HUDEP-2 (cell line): ENCODE results near the gene RSU1.

ENCODE experiments used
- DNase-seq, 76 experiments: peaks; one replicate each; lab custom pipeline; 2025; ENCODE audit not compliant: unreplicated experiment in 76 of 76; lab: John Stamatoyannopoulos, UW

Gene RSU1

DNA sequence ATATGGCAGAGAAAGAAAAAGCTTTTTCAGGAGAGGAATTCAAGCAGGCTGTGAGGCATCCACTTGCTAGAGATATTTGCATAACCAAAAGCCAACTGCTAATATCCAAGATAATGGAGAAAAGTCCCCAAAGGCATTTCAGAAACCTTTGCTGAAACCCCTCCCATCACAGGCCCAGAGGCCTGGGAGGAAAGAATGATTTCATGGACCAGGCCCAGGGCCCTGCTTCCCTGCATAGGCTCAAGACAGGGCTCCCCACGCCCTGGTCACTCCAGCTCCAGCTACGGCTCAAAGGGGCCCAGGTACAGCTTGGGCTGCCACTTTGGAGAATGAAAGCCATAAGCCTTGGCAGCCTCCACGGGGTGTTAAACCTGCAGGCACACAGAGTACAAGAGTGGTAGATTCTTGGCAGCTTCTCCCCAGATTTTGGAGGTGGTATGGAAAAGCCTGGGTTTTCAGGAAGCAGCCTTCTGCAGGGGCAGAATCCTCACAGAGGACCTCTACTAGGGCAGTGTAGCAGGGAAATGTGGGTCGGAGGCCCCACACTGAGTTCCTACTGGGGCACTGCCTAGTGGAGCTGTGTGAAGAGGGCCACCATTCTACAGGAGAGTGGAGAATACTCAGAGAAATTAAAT lies 5.6 kb upstream of the RSU1 start:
- no peak for DNase-seq

DNA sequence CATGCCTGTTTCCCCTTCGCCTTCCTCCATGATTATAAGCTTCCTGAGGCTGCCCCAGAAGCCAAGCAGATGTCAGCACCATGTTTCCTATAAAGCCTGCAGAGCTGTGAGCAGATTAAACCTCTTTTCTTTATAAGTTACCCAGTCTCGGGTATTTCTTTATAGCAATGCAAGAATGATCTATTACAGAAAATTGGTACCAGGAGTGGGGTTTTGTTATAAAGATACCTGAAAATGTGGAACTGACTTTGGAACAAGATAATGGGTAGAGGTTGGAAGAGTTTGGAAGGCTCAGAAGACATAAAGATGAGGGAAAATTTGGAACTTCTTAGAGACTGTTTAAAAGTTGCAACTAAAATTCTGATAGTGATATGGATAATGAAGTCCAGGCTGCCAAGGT lies 4.8 kb upstream of the RSU1 start:
- DNase-seq: no peak

DNA sequence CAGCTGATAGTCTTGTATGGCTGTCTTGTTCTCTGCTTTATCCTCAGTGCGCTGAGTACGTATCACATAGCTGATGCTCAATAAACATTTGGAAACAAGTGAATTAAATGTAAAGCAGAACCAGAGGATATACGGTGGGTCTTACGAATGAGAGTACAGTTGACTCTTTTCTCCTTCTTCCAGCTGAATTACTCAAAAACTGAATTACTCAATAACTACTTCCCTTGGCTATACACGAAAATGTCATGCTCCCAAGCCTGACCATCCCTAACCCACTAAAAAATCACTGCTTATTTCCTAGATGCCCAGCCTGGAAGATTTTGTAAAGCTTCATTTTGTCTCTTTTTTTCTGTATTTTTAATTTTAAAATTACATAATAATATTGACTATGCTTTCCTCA lies 3.2 kb upstream of the RSU1 start:
- no peak for DNase-seq

DNA sequence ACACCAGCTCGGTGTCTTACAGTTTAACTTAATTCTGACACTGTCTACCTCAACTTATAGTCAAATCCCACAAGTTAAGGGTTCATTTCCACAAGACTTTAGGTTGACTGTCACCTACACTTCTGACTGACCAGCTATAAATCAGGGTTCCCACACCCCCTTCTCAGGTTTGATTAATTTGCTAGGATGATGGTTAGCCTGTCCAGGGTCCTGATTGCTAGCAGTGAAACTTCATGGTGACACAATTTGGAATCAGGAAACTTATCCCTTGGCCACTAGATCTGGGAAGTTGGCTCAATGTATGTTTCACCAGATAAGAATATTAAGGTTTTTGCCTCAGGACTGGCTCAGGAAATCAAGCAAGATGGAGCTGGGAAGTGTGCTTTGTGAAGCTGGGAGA lies 2.8 kb upstream of the RSU1 start:
- no peak for DNase-seq

DNA sequence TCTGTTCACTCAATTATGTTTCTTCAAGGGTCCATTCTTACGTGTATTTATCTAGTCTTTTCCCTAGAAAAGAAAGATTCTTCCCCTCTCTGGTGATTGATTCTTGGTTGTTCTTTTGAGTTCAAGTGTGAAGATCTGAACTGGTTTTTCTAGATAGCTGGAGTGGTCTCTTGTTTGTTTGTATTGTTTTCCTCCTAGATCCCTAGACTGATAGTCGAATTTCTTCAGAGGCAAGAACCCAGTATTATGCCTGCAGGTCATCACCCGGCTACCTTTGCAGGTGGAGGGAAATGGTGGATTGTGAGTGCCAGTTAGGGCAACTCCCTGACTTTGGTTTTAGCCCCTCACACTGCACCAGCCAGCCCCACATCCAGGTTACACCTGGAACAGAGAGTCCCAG lies 2.2 kb upstream of the RSU1 start:
- DNase-seq: no peak

DNA sequence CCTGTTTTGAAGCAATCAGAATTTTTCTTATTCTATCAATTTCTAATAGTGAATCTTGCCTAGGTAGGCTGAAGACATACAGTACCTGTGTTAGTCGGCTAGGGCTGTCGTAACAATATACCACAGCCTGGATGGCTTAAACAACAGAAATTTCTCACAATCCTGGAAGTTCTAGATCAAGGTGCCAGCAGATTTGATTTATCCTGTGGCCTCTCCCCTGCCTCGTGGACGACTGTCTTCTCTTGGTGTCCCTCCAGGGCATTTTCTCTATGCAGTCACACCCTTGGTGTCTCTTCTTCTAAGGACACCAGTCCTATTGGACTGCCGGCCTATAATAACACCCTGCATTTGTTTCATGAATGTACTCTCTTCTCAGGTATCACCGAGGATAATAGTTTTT lies 1.8 kb upstream of the RSU1 start:
- no peak for DNase-seq

DNA sequence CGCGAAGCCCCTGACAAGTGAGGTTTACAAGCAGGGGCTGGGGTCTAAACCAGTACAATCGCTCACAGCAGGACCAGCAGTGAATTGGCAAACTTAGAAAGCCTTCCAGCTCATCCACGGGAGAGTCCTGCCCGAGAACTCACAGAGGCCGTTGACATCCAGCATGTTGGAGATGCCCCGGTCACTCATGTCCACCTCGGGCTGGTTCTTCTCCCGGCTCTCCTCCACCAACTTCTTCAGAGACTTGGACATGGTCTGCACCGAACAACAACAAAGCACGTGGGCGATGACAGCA lies 447 bp downstream of the RSU1 start:
- DNase-seq: no peak

DNA sequence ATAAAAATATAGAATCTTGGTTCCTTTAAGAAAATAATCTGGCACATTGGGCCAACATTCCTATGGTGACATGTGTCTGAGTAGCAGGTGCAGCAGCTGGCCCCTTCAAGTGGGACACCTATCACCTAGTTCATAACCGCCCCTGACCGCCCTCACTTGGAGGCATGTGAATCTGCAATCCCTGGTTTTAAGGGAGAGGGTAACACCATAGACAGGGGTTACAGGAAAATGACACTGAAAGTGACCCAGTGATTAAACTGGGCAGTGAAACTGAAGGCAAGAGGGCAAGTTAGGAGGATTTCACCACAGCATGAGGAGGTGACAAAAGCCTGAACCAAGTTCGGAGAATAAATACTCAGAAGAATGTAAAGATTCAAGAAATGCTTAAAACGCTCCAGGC lies 1.1 kb downstream of the RSU1 start:
- DNase-seq: peak in 3 of 76 experiments; percentile 2 to 6 (median 4)

DNA sequence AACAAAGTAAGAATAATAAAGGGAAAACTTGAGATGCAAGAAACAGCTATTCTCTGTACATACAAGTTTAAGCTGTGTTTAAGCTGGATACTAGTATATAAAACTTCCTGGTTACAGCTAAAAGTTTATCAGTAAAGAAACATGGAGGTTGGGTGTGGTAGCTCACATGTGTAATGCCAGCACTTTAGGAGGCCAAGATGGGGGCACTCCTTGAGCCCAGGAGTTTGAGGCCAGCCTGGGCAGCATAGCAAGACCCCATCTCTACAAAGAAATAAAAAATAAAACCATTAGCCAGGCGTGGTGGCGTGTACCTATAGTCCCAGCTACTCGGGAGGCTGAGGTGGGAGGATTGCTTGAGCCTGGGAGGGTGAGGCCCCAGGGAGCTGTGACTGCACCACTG lies 3.2 kb downstream of the RSU1 start:
- DNase-seq: peak in 13 of 76 experiments; percentile 1 to 31 (median 3)

DNA sequence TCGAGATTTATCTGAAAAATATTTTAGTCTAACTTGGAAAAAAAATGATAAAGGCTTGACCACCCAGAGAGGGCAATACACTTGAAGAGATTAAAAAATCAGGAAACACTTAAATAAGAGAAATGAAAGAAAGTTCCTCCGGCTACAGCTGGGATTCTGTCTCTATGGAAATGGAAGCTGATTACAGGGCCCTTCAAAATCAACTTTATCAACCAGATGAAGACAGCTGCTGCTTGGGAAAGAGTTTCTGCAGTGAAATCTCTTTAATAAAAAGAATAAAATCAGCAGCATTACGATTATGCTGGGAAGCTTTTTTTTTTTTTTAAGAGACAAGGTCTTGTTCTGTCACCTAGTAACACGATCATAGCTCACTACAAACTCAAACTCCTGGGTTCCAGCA lies 4.5 kb downstream of the RSU1 start:
- no peak for DNase-seq

DNA sequence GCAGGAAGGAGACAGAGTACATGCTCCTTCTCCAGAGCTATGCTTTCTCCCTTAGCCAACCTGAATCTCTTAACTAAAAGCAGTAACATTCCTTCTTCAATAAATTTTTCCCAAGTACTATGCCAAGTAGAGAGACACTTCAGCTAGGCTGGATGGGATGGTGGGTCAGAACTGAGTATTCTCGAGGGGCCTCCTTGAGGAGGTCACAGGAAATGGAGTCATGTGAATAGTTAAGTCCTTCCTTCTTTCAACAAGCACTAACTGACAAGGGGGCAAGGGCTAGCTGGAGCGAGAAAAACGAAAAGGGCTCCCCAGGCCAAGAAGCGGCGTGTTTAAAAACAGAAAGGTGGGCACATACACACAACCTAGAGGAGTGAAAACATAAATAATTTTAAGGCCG lies 5.5 kb downstream of the RSU1 start:
- DNase-seq: no peak

DNA sequence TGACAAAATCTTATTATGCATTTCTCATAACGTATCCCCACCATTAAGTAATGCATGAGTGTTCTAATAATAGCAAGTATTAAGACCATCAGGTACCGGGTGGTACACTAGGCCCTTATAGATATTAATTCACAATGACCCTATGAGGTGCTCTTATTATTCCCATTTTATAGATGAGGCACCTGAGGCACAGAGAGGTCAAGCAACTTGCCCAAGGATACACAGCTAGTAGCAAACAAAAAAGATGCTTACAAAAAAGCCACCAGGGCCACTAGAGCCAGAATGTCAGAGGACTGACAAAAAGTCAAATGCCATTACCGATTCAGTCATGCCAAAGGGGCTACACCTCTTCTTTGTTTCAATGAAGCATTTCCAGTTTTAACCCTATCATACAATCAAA lies 5.9 kb downstream of the RSU1 start:
- DNase-seq: no peak

DNA sequence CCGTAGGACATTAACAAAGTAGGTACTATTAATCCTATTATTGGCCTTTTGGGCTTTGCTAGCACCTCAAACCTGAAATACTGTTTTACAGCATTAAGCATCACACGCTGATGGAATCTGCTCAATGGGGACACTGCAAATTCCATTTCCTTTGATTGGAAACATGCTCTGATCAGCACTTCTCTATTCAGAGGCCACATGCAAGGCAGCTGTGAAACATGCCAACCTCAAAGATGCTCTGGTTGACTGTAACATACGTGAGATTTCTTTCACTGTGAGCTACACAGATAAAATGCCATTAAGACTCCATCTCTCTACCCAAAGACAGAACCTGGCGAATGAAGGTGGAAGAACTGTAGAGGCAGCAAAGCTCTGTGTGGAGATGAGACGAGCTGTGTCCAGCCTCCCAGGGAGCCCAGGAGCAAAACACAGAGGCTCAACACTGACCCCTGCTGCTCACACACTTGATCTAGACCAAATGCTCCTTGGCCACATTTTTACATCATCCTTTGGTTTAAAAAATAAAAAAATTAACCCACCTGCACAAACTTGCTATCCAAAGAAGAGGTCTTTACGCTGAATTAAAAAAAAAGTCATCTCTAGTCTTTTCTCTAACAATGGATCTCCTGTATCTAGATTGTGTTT lies 8.0 kb downstream of the RSU1 start:
- peak in 39 of 76 experiments; percentile 2 to 61 (median 26) for DNase-seq

DNA sequence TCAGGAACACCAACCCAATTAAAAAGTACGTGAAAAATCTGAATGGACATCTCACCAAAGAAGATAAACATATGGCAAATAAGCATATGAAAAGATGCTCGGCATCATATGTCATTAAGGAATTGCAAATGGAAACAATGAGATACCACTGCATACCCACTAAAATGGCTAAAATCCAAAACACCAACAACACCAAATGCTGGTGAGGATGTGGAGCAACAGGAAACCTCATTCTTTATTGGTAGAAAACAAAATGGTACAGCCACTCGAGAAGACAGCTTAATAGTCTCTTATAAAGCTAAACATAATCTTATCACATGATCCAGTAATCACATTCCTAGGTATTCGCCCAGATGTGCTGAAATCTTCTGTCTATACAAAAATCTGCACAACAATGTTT lies 13.1 kb downstream of the RSU1 start:
- DNase-seq: no peak

DNA sequence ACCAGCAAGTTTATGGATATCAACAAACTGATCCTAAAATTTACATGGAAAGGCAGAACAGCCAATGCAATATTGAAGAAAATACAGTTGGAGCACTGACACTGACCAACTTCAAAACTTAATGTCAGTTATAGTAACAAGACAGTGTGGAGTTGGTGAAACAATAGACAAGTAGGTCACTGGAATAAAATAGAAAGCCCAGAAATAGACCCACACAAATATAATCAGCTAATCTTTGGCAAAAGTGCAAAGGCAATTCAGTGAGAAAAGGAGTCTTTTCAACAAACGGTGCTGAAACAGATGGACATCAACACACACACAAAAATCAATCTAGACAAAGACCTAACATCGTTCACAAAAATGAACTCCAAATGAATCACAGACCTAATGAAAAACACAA lies 13.8 kb downstream of the RSU1 start:
- no peak for DNase-seq

DNA sequence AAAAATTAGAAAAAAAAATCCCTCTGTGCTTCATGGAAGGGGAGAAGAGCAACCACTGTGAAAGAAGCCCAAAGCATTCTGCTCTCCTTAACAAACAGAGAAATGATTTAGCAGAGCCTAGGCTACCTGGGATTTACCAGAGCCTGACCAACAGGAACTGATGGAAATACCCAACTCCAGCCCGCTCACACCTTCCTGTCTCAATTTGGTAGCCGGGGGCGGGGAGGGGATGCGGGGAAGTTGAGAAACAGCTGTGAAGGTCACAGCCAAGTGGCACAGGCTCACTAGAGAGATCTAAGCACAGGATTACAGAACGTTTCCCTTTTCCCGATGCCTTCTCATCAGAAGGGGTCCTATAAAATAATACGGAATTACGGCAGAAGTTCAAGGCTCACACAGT lies 17.6 kb downstream of the RSU1 start:
- DNase-seq: no peak

DNA sequence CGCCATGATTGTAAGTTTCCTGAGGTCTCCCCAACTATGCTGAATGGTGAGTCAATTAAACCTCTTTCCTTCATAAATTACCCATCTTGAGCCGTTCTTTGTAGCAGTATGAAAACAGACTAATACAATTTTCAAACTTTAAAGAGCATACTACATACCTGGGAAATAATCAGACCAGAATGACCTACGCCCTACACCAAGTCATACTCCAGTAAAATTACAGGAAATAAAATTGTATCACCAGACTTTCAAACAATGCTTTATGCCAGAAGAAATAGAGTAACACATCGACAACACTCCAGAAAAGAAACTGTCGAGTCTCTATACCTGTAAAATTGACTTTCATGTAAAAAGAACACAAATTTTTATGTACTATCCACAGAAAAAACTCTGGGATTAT lies 18.7 kb downstream of the RSU1 start:
- no peak for DNase-seq

DNA sequence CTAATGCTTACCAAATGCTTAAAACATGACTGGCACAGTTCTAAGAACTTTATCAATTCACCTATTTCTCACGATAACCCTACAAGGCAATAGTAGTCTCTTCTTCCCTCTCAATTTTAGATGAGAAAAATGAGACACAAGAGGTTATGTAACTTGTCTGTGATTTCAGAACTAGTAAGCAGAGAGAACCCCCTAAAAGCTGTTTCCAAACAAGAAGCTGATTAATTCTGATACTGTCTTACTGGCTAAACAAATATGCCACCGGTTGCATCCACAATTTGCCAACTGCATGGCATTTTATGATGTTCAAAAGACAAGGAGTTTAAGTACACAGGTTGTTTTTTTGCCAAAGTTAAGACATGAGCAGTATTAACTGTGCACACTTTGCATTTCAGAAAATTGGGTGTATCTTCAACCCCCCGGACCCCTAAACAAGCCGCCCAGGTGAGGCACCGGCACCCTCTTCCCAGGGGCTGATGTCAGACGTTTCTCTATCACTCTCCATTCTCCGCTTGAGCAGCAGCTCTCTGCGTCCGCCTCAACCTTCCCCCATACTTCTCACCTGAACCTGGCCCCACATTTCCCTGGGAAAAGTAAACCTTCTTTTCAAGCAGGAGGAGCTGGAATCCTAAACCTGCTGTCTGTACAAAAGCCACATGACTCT lies 21.7 kb downstream of the RSU1 start:
- no peak for DNase-seq

DNA sequence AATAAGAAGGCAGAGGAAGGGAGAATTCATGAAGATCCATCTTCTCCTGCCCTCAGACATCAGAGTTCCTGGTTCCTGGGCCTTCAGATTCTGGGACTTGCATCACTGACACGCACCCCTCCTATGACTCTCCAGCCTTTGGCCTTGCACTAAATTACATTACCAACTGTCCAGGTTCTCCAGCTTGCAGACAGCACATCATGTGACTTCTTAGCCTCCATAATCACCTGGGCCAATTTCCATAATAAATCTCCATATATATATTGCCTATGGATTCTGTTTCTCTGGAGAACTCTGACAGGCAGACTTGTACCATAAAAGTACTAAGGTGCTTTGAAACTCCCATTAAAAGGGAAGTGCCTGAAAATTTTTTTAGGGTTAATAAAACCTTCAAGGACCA lies 23.2 kb downstream of the RSU1 start:
- DNase-seq: no peak

DNA sequence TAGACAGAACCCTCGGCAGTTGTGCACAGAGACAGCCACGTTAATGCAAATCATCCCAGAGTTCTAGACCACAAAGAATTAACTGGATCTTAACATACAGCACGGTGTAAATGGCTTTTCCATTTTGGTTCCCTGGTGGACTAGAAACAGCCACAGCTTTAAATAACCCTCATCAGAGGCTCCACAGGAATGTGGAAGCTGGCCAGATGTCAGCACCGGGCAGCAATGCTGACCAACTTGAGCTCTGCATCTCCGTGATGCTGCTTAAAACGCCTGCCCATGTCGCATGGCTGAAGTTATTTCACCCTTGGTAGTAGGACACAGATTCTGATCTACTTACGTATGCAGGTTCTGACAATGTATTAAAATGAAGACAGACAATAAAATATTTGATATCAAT lies 24.5 kb downstream of the RSU1 start:
- DNase-seq: no peak

DNA sequence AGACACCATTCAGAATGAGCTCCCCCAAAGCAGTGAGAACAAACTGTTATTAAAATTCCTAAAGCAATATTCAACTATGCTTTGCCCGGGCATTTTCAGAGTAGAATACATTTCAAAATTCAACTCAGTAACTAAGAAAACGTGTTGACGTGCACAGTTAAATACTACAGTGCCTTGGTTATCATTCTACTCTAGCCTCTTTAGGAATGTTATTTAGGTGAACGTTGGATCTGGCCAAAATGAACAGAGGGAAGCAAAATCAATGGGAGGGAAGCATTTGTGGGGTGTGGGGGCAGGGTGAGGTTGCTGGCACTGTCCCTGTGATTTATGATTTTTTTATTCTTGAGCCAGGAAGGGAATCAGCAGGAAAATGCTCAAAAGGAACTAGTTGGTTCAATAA lies 27.5 kb downstream of the RSU1 start:
- no peak for DNase-seq

DNA sequence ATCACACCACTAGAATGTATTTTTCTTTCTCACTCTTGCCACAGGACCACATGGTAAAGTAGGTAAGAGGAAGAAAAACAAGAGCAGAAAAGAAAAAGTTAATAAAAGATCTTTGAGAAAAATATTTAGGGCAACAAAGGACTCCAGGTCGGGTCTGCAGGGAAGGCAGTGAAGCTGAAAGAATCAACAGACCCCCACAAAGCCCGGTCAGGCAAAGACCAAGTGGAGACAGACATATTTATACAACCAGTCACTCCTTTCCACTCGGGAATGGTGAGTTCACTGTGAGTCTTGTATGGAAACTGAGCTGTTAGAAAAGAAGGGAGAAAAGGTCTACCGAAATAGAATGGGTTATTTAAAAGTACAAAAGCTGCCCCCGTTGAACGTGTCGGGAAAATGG lies 28.0 kb downstream of the RSU1 start:
- no peak for DNase-seq

DNA sequence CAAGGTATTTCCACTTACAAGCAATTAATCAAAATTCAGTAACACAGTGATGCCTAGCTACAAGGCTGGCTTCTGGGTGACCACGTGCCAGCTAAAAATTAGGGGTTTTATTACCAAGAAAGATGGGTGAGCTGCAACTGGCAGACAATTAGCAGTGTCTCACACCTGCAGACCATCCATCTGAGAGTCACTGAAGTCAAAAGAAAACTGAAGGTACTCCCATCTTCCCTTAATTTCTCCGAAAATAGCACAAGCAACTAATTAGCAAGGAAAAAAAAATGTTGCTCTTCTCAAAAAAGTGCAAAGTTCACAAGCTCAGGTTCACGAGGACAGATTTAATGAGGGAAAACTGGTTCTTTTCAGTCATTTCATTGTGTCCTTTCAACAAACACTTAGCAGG lies 28.4 kb downstream of the RSU1 start:
- no peak for DNase-seq
